Coronary artery (tissue), 2 donors: ENCODE data around the gene KLRB1.
"Not testable (repeated sequence)": the region's sequence is repeated elsewhere in the genome, so short reads cannot be mapped to it uniquely, and the experiment has no call there.

Experiments used
- DNase-seq: peaks from one replicate; pipeline ENCODE4 v3.0.0-alpha.2; 2017; ENCODE audit warnings: low spot score
- H3K27ac ChIP-seq, 2 donors: fragments of 200-600 bp; sonication (generic); one replicate each; pipeline ENCODE4 v1.5.1; 2016 to 2019
- H3K4me3 ChIP-seq: fragments of 200-600 bp; sonication (generic); 2 replicates; pipeline ENCODE4 v1.5.1; 2016; ENCODE audit warnings: mild to moderate bottlenecking, moderate library complexity

KLRB1 gene

DNA sequence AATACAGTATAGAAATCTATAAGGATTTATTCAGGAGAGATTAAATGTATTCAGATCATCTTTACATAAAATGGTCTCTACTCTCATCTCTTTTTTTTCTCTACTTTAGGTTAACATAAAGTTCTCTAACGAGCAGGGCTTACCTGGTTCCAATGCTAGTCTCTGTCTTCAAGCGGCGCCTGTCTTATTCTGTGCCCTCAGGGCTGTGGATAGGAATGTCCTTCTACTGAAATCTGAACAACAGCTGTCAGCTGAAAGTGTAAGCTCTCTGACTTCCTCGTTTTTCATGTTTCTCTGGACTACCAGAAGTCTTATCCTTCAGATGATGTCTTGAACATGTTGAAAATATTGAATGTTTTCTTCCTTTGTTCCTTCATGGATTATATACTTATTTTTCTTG is 62.2 kb downstream of the KLRB1 start:
- H3K4me3 ChIP-seq, H3K27ac ChIP-seq, DNase-seq: not testable (repeated sequence)
